IMR-90 (cell line): ENCODE data around the gene NPIPB8. TPM values are rescaled to one million over a fixed set of nuclear protein-coding genes. Genes with fewer than 3 reads are reported as not detected.

ENCODE experiments used
- ATAC-seq: fragments of 200-7000 bp; cut with Tn5 transposase; 2 replicates; pipeline ENCODE4 v1.9.1; 2020; ENCODE audit warnings: low read depth, mild to moderate bottlenecking, moderate library complexity
- BruUV-seq: library from RNA; stranded (reverse); fragments of 400-500 nt; replicated peaks from 2 replicates; lab custom pipeline; 2021; lab: Mats Ljungman, UMichigan
- CTCF ChIA-PET: fragments of 300-600 bp; formaldehyde crosslinking; extraction: SDS; loops from one replicate; lab custom pipeline; 2021; ENCODE audit warnings: antibody characterized with exemption; lab: Yijun Ruan, JAX
- POLR2A ChIA-PET: fragments of 300-600 bp; sonication (Branson Sonifier 250); formaldehyde crosslinking; loops from one replicate; lab custom pipeline; 2022; ENCODE audit warnings: antibody characterized with exemption; ENCODE audit not compliant: unreplicated experiment; lab: Charles Lee
- DNase-seq: peaks from one replicate; pipeline ENCODE4 v3.0.0; 2013
- H2AFZ ChIP-seq: replicated peaks from 2 replicates; pipeline ENCODE3; 2013; ENCODE audit warnings: low read length, mild to moderate bottlenecking; ENCODE audit not compliant: poor library complexity
- H2AK5ac ChIP-seq: 2 replicates; pipeline ENCODE4 v1.6.1; 2013; ENCODE audit warnings: low read depth, low read length, inconsistent platforms
- H2AK9ac ChIP-seq: replicated peaks from 2 replicates; pipeline ENCODE3; 2013; ENCODE audit warnings: mild to moderate bottlenecking, low read depth, low read length, moderate library complexity; ENCODE audit not compliant: poor library complexity
- H2BK120ac ChIP-seq: 2 replicates; pipeline ENCODE4 v1.6.1; 2013; ENCODE audit warnings: low read depth, low read length, inconsistent platforms
- H2BK15ac ChIP-seq: 3 replicates; pipeline ENCODE4 v1.6.1; 2013; ENCODE audit warnings: low read depth, low read length, inconsistent platforms
- H2BK20ac ChIP-seq: 2 replicates; pipeline ENCODE4 v1.6.1; 2013; ENCODE audit warnings: low read depth, mild to moderate bottlenecking, inconsistent platforms, low read length, moderate library complexity
- H2BK5ac ChIP-seq: 2 replicates; pipeline ENCODE4 v1.6.1; 2013; ENCODE audit warnings: mild to moderate bottlenecking, low read depth, low read length, inconsistent platforms; ENCODE audit not compliant: poor library complexity, severe bottlenecking
- H3K14ac ChIP-seq: replicated peaks from 2 replicates; pipeline ENCODE4 v1.6.1; 2013; ENCODE audit warnings: low read depth, low read length, inconsistent platforms
- H3K18ac ChIP-seq: 2 replicates; pipeline ENCODE4 v1.6.1; 2013; ENCODE audit warnings: low read depth, low read length, control low read depth
- H3K23ac ChIP-seq: 2 replicates; pipeline ENCODE4 v1.6.1; 2013; ENCODE audit warnings: low read depth, low read length, inconsistent platforms
- H3K27ac ChIP-seq: 2 replicates; pipeline ENCODE4 v1.5.1; 2013; ENCODE audit warnings: mild to moderate bottlenecking, control low read depth, low read length; ENCODE audit not compliant: insufficient read depth
- H3K27me3 ChIP-seq: 2 replicates; pipeline ENCODE4 v1.6.1; 2013; ENCODE audit warnings: low read length; ENCODE audit not compliant: control insufficient read depth, insufficient read depth
- H3K36me3 ChIP-seq: 2 replicates; pipeline ENCODE4 v1.6.1; 2013; ENCODE audit warnings: low read length, mixed read lengths; ENCODE audit not compliant: control insufficient read depth, insufficient read depth
- H3K4ac ChIP-seq: 2 replicates; pipeline ENCODE4 v1.6.1; 2013; ENCODE audit warnings: low read depth, low read length, inconsistent platforms
- H3K4me1 ChIP-seq: 2 replicates; pipeline ENCODE4 v1.6.1; 2013; ENCODE audit warnings: low read length, mixed read lengths; ENCODE audit not compliant: control insufficient read depth, insufficient read depth
- H3K4me2 ChIP-seq: 2 replicates; pipeline ENCODE4 v1.6.1; 2013; ENCODE audit warnings: low read depth, mild to moderate bottlenecking, control low read depth, low read length, moderate library complexity
- H3K4me3 ChIP-seq: 2 replicates; pipeline ENCODE4 v1.5.1; 2013; ENCODE audit warnings: low read depth, mild to moderate bottlenecking, control low read depth, low read length, moderate library complexity; ENCODE audit not compliant: insufficient read depth
- H3K56ac ChIP-seq: 2 replicates; pipeline ENCODE4 v1.6.1; 2013; ENCODE audit warnings: low read length, inconsistent platforms; ENCODE audit not compliant: insufficient read depth; ENCODE audit errors: extremely low read depth
- H3K79me1 ChIP-seq, 2 experiments: 2 replicates each; pipeline ENCODE4 v1.6.1; 2013; ENCODE audit warnings: low read length in 2 of 2, inconsistent platforms in 1 of 2, low read depth in 1 of 2
- H3K9ac ChIP-seq: 2 replicates; pipeline ENCODE4 v1.6.1; 2013; ENCODE audit warnings: low read depth, low read length, control low read depth
- H3K9me1 ChIP-seq: 2 replicates; pipeline ENCODE4 v1.6.1; 2013; ENCODE audit warnings: low read length, inconsistent platforms; ENCODE audit not compliant: insufficient read depth
- H3K9me3 ChIP-seq: 2 replicates; pipeline ENCODE4 v1.6.1; 2013; ENCODE audit warnings: low read length; ENCODE audit not compliant: control insufficient read depth, insufficient read depth
- H4K20me1 ChIP-seq: 2 replicates; pipeline ENCODE4 v1.6.1; 2013; ENCODE audit warnings: low read length, inconsistent platforms; ENCODE audit not compliant: insufficient read depth
- H4K5ac ChIP-seq: 2 replicates; pipeline ENCODE4 v1.6.1; 2013; ENCODE audit warnings: mild to moderate bottlenecking, low read depth, low read length, control low read depth
- H4K8ac ChIP-seq, 2 experiments: 2 replicates each; pipeline ENCODE4 v1.6.1; 2013; ENCODE audit warnings: low read depth in 2 of 2, low read length in 2 of 2, control low read depth in 1 of 2, inconsistent platforms in 1 of 2
- H4K91ac ChIP-seq: 2 replicates; pipeline ENCODE4 v1.6.1; 2013; ENCODE audit warnings: low read depth, low read length, inconsistent platforms; ENCODE audit not compliant: insufficient read depth
- CEBPB ChIP-seq: IDR thresholded peaks from 2 replicates; pipeline ENCODE4 v1.6.1; 2012; ENCODE audit warnings: low read depth, low read length, improper control_type of control experiment
- CHD1 ChIP-seq: IDR thresholded peaks from 2 replicates; pipeline ENCODE4 v1.6.1; 2012; ENCODE audit warnings: low read depth, low read length, improper control_type of control experiment
- FOS ChIP-seq: fragments of 150-350 bp; IDR thresholded peaks from 2 replicates; pipeline ENCODE4 v1.6.1; 2016; ENCODE audit warnings: low read depth, low read length
- MAZ ChIP-seq: IDR thresholded peaks from 2 replicates; pipeline ENCODE4 v1.6.1; 2012; ENCODE audit warnings: low read depth, mild to moderate bottlenecking, low read length, improper control_type of control experiment, moderate library complexity, borderline replicate concordance
- MXI1 ChIP-seq: IDR thresholded peaks from 2 replicates; pipeline ENCODE4 v1.6.1; 2012; ENCODE audit warnings: low read depth, mild to moderate bottlenecking, low read length, moderate library complexity, borderline replicate concordance
- RAD21 ChIP-seq: IDR thresholded peaks from 2 replicates; pipeline ENCODE4 v1.6.1; 2012; ENCODE audit warnings: low read length, improper control_type of control experiment
- RCOR1 ChIP-seq: IDR thresholded peaks from 2 replicates; pipeline ENCODE4 v1.6.1; 2012; ENCODE audit warnings: mild to moderate bottlenecking, low read length, improper control_type of control experiment; ENCODE audit not compliant: insufficient replicate concordance
- RFX5 ChIP-seq: IDR thresholded peaks from 2 replicates; pipeline ENCODE4 v1.8.0; 2012; ENCODE audit warnings: low read depth, mild to moderate bottlenecking, low read length, moderate library complexity
- SMC3 ChIP-seq: fragments of 150-350 bp; IDR thresholded peaks from 2 replicates; pipeline ENCODE4 v1.6.1; 2016; ENCODE audit warnings: low read depth, mild to moderate bottlenecking, antibody characterized with exemption, low read length, moderate library complexity
- WGBS, 2 experiments: methylation state at CpG; one replicate each; pipeline versions ENCODE4 v1.1.5 to v1.1.7; 2013; ENCODE audit warnings: missing lambda C conversion rate in 2 of 2; ENCODE audit not compliant: insufficient read length in 1 of 2; ENCODE audit errors: extremely low coverage in 2 of 2; 5-methylcytosine and 5-hydroxymethylcytosine counted together
- dilution Hi-C: fragments of 300-500 bp; cut with HindIII; formaldehyde crosslinking; loops from one replicate; pipeline ENCODE4 v1.14.3; 2018; ENCODE audit warnings: low sequenced_read_pairs; ENCODE audit not compliant: unreplicated experiment
- in situ Hi-C: fragments of 300-500 bp; cut with MboI; formaldehyde crosslinking; loops from 3 replicates; pipeline ENCODE4 v1.14.3; 2019; ENCODE audit warnings: low sequenced_read_pairs, inconsistent platforms, mixed read lengths
- intact Hi-C: fragments of 100-400 bp; cut with micrococcal nuclease; formaldehyde crosslinking; loops from 2 replicates; pipeline ENCODE4 v1.10.0; 2022
- polyA plus RNA-seq, 3 experiments: library from polyadenylated mRNA; depleted of rRNA; stranded (reverse); fragments of >200 nt; gene quantifications; 2 replicates each; pipeline ENCODE4 v1.2.3, GENCODE V29; 2012; ENCODE audit warnings: low replicate concordance in 1 of 3
- total RNA-seq: library from RNA; depleted of rRNA; stranded (reverse); fragments of >200 nt; gene quantifications from 2 replicates; pipeline ENCODE4 v1.2.3, GENCODE V29; 2012
- TF ChIP-seq, protein P1 (sequence below): fragments of 150-350 bp; IDR thresholded peaks from 2 replicates; pipeline ENCODE4 v1.6.1; 2016; ENCODE audit warnings: low read depth, mild to moderate bottlenecking, low read length, moderate library complexity, borderline replicate concordance
- TF ChIP-seq, protein P2 (sequence below): fragments of 150-350 bp; IDR thresholded peaks from 2 replicates; pipeline ENCODE4 v1.6.1; 2017; ENCODE audit warnings: mild to moderate bottlenecking, antibody characterized with exemption, low read length, low read depth
- TF ChIP-seq, protein P3 (sequence below): conservative IDR thresholded peaks from 2 replicates; pipeline ENCODE4 v1.5.1; 2012; ENCODE audit warnings: mild to moderate bottlenecking, low read depth, low read length, improper control_type of control experiment

The NPIPB8 gene
- total and polyA plus RNA-seq, 2 of the 4 experiments (the other 2 are of a cell fraction), result not detected

DNA sequence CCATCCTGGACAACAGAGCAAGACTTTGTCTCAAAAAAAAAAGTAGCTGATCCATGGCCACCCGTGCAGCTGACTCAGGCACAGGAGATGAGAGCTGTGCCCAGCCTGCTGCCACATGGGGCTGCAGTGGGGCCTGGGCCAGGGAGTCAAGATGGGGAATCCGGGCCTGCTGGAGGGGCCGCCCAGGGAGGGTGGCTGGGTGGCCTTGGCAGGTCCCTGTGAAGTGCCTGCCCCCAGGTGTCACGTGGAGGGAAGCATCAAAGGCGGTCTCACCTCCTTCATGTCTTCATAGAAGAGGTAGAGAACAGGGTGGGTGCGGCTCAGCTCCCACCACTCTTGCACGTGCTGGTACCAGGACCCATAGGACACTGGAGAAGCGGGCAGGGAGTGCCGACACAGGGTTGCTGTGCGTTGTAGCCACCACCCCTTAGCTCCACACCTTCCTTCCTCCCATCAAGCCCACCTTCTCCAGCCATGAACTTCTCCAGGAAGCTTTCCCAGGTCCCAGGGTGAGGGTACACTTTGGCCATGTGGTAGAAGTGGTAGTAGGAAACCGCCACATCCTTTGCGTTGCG is 44.8 kb upstream of the NPIPB8 start:
- H2BK5ac ChIP-seq, result no peak overlapping the region
- BruUV-seq, result no TSS peak
- H2BK20ac ChIP-seq, result no peak overlapping the region
- no peaks in the 10 kb centered on the region for H3K9me1 ChIP-seq
- WGBS, 2 experiments, result 82% methylated on average over 2 of the region's 13 CpGs; no CpG with 5 or more reads in 1 of the 2 experiments
- no peak overlapping the region for H3K4me2 ChIP-seq
- no peak overlapping the region for H3K9ac ChIP-seq
- dilution Hi-C loops, result no loop called here
- H3K4me1 ChIP-seq, result no peaks in the 10 kb centered on the region
- peaks cover 2% of the 10 kb centered on the region; the same call in 1 of the 2 replicates for H3K27me3 ChIP-seq
- no peak overlapping the region for H4K5ac ChIP-seq
- no peak overlapping the region for H3K56ac ChIP-seq
- no peaks in the 10 kb centered on the region for H3K79me1 ChIP-seq
- no peaks in the 10 kb centered on the region for H3K9me3 ChIP-seq
- no peak for ATAC-seq
- no peak overlapping the region for H2BK15ac ChIP-seq
- peaks cover 19% of the 10 kb centered on the region for H3K36me3 ChIP-seq
- no peak overlapping the region for H2AK9ac ChIP-seq
- H3K4me3 ChIP-seq, result no peak overlapping the region
- intact Hi-C loops, result no loop called here
- no peak overlapping the region for H2AK5ac ChIP-seq
- H3K27ac ChIP-seq, result no peak overlapping the region
- no peaks in the 10 kb centered on the region for H4K20me1 ChIP-seq
- TF ChIP-seq CHD1 (no peak), RFX5 (no peak), RCOR1 (no peak), RAD21 (no peak), MAZ (no peak), FOS (no peak), SMC3 (no peak), MXI1 (no peak), CEBPB (no peak)
- TF ChIP-seq, protein P1, sequence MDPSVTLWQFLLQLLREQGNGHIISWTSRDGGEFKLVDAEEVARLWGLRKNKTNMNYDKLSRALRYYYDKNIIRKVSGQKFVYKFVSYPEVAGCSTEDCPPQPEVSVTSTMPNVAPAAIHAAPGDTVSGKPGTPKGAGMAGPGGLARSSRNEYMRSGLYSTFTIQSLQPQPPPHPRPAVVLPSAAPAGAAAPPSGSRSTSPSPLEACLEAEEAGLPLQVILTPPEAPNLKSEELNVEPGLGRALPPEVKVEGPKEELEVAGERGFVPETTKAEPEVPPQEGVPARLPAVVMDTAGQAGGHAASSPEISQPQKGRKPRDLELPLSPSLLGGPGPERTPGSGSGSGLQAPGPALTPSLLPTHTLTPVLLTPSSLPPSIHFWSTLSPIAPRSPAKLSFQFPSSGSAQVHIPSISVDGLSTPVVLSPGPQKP, result no peak
- TF ChIP-seq, protein P2, sequence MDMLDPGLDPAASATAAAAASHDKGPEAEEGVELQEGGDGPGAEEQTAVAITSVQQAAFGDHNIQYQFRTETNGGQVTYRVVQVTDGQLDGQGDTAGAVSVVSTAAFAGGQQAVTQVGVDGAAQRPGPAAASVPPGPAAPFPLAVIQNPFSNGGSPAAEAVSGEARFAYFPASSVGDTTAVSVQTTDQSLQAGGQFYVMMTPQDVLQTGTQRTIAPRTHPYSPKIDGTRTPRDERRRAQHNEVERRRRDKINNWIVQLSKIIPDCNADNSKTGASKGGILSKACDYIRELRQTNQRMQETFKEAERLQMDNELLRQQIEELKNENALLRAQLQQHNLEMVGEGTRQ, result no peak
- TF ChIP-seq, protein P3, sequence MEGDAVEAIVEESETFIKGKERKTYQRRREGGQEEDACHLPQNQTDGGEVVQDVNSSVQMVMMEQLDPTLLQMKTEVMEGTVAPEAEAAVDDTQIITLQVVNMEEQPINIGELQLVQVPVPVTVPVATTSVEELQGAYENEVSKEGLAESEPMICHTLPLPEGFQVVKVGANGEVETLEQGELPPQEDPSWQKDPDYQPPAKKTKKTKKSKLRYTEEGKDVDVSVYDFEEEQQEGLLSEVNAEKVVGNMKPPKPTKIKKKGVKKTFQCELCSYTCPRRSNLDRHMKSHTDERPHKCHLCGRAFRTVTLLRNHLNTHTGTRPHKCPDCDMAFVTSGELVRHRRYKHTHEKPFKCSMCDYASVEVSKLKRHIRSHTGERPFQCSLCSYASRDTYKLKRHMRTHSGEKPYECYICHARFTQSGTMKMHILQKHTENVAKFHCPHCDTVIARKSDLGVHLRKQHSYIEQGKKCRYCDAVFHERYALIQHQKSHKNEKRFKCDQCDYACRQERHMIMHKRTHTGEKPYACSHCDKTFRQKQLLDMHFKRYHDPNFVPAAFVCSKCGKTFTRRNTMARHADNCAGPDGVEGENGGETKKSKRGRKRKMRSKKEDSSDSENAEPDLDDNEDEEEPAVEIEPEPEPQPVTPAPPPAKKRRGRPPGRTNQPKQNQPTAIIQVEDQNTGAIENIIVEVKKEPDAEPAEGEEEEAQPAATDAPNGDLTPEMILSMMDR, result no peak
- no peak for DNase-seq
- POLR2A ChIA-PET, result no interaction called here
- H4K91ac ChIP-seq, result no peak overlapping the region
- CTCF ChIA-PET, result no interaction called here
- no peak overlapping the region for H2AFZ ChIP-seq
- no peak overlapping the region for H3K18ac ChIP-seq
- no peak overlapping the region for H3K4ac ChIP-seq
- H2BK120ac ChIP-seq, result no peak overlapping the region
- no peak overlapping the region for H3K14ac ChIP-seq
- no peak overlapping the region for H3K23ac ChIP-seq
- H4K8ac ChIP-seq, result no peak overlapping the region
- in situ Hi-C loops, result no loop called here
